ENCODE data around the gene CMAS. TPM values are rescaled to one million over a fixed set of nuclear protein-coding genes. Genes with fewer than 3 reads are reported as not detected.

CMAS gene
- total RNA-seq, 1 donor = 20.6 TPM

DNA sequence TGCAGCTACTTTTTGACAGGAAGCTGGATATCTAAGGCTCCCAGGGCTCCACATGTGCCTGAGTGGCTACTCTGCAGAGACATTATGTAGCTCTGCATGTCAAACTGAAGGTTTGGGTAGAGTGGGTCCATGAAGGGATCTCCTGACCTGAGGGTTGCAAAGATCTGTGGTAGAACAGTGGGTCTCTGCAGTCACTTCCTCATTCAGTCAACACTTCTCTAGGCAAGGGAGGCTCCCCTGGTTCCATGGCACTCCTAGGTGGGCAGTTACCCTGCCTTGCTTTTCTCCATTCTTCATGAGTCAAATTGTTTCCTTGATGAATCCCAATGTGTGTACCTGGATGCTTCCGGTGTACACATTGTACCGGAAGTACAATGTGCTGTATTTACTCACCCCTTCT lies 57.4 kb downstream of the CMAS start:
- Histone ChIP-seq H4K20me1 (ENCODE audit: insufficient read depth, low read length) (no peaks in the 10 kb centered on the region), H2AFZ (ENCODE audit: low read length) (no peak overlapping the region), H3K4me3 (ENCODE audit: insufficient read depth, low read length) (no peak overlapping the region), H3K27ac (ENCODE audit: low read depth, low read length) (no peak overlapping the region), H3K4me1 (ENCODE audit: insufficient read depth, low read length) (peaks cover 13% of the 10 kb centered on the region), H3K79me2 (ENCODE audit: insufficient read depth, low read length) (no peaks in the 10 kb centered on the region), H3K4me2 (ENCODE audit: insufficient read depth, low read length) (no peak overlapping the region), H3K9me3 (ENCODE audit: low read depth, low read length) (no peaks in the 10 kb centered on the region), H3K27me3 (ENCODE audit: insufficient read depth, low read length) (peaks cover 8% of the 10 kb centered on the region), H3K36me3 (ENCODE audit: insufficient read depth, low read length) (no peaks in the 10 kb centered on the region)
- no peak for DNase-seq (ENCODE audit: insufficient read length, low spot score, missing footprints)
- TF ChIP-seq, protein P1, sequence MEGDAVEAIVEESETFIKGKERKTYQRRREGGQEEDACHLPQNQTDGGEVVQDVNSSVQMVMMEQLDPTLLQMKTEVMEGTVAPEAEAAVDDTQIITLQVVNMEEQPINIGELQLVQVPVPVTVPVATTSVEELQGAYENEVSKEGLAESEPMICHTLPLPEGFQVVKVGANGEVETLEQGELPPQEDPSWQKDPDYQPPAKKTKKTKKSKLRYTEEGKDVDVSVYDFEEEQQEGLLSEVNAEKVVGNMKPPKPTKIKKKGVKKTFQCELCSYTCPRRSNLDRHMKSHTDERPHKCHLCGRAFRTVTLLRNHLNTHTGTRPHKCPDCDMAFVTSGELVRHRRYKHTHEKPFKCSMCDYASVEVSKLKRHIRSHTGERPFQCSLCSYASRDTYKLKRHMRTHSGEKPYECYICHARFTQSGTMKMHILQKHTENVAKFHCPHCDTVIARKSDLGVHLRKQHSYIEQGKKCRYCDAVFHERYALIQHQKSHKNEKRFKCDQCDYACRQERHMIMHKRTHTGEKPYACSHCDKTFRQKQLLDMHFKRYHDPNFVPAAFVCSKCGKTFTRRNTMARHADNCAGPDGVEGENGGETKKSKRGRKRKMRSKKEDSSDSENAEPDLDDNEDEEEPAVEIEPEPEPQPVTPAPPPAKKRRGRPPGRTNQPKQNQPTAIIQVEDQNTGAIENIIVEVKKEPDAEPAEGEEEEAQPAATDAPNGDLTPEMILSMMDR (IDR thresholded peaks at IDR 0.05; ENCODE audit: extremely low read depth, low read depth, low read length) = no peak

DNA sequence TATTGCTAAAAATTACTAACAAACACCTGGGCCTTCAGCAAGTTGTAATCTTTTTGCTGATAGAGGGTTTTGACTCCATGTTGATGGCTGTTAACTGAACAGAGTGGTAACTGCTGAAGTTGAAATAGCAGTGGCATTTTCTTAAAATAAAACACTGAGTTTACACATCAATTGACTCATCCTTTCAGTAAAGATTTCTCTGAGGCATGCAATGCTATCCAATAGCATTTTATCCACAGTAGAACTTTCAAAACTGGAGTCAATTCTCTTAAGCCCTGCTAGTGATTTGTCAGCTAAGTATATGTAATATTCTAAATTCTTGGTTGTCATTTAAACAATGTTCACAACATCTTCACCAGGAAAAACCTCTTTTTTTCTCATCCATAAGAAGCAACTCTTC lies 59.5 kb downstream of the CMAS start:
- H4K20me1 ChIP-seq (ENCODE audit: insufficient read depth, low read length) = no peaks in the 10 kb centered on the region
- peaks cover 13% of the 10 kb centered on the region for H3K4me1 ChIP-seq (ENCODE audit: insufficient read depth, low read length)
- no peak overlapping the region for H2AFZ ChIP-seq (ENCODE audit: low read length)
- H3K36me3 ChIP-seq (ENCODE audit: insufficient read depth, low read length) = no peaks in the 10 kb centered on the region
- no peak overlapping the region for H3K4me2 ChIP-seq (ENCODE audit: insufficient read depth, low read length)
- TF ChIP-seq, protein P1 (IDR thresholded peaks at IDR 0.05; ENCODE audit: extremely low read depth, low read depth, low read length) = no peak
- H3K9me3 ChIP-seq (ENCODE audit: low read depth, low read length) = no peaks in the 10 kb centered on the region
- H3K27ac ChIP-seq (ENCODE audit: low read depth, low read length) = no peak overlapping the region
- no peaks in the 10 kb centered on the region for H3K79me2 ChIP-seq (ENCODE audit: insufficient read depth, low read length)
- peaks cover 8% of the 10 kb centered on the region for H3K27me3 ChIP-seq (ENCODE audit: insufficient read depth, low read length)
- no peak overlapping the region for H3K4me3 ChIP-seq (ENCODE audit: insufficient read depth, low read length)
- DNase-seq (ENCODE audit: insufficient read length, low spot score, missing footprints) = no peak

DNA sequence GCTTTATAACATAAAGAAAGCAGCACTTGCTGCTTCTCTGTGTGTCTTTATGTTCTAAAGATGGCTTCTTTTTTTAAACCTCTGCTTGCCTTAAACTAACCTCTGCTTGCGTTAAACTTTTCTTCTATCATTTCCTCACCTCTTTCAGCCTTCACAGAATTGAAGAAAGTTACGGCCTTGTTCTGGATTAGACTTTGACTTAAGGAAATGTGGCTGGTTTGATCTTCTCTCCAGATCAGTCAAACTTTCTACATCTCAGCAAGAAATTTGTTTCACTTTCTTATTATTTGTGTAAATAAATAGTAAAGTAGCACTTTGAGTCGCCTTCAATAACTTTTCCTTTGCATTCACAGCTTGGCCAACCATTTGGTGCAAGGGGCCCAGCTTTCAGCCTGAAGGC lies 64.2 kb downstream of the CMAS start:
- H4K20me1 ChIP-seq (ENCODE audit: insufficient read depth, low read length) = no peaks in the 10 kb centered on the region

More for the DNA sequence above, 64.2 kb downstream of the CMAS start:
- no peaks in the 10 kb centered on the region for H3K36me3 ChIP-seq (ENCODE audit: insufficient read depth, low read length)
- H3K4me1 ChIP-seq (ENCODE audit: insufficient read depth, low read length) = no peaks in the 10 kb centered on the region
- no peak overlapping the region for H2AFZ ChIP-seq (ENCODE audit: low read length)
- no peak for DNase-seq (ENCODE audit: insufficient read length, low spot score, missing footprints)
- no peaks in the 10 kb centered on the region for H3K79me2 ChIP-seq (ENCODE audit: insufficient read depth, low read length)
- TF ChIP-seq, protein P1 (IDR thresholded peaks at IDR 0.05; ENCODE audit: extremely low read depth, low read depth, low read length) = no peak
- H3K9me3 ChIP-seq (ENCODE audit: low read depth, low read length) = no peaks in the 10 kb centered on the region
- H3K4me2 ChIP-seq (ENCODE audit: insufficient read depth, low read length) = no peak overlapping the region
- H3K4me3 ChIP-seq (ENCODE audit: insufficient read depth, low read length) = no peak overlapping the region
- H3K27me3 ChIP-seq (ENCODE audit: insufficient read depth, low read length) = no peaks in the 10 kb centered on the region
- H3K27ac ChIP-seq (ENCODE audit: low read depth, low read length) = no peak overlapping the region

Other genes with a start within 250 kb of the CMAS start
- gene ABCC9, start 104.8 kb upstream of the CMAS start, total RNA-seq = 14.5 and 28.3 TPM in 2 replicates